Activated naive CD4-positive, alpha-beta T cell treated with anti-CD3 and anti-CD28 coated beads, Interleukin-2, amount 10 ng/mL, durations not matched to agents 7 days and 5 days (primary cell): ENCODE measurements around the gene EIF5.

Experiments used
- CTCF ChIA-PET: fragments of 350-600 bp; sonication (Branson Sonifier 250); formaldehyde crosslinking; loops from one replicate; lab custom pipeline; 2021; ENCODE audit warnings: antibody characterized with exemption; lab: Charles Lee
- DNase-seq: peaks from one replicate; pipeline ENCODE4 v3.0.0-alpha.2; 2020
- H3K27ac Mint-ChIP-seq: one replicate; pipeline ENCODE4 v1.8.0; 2021; ENCODE audit warnings: mild to moderate bottlenecking, moderate library complexity, mixed read lengths
- H3K27me3 Mint-ChIP-seq: one replicate; pipeline ENCODE4 v1.8.0; 2021; ENCODE audit warnings: mild to moderate bottlenecking, mixed read lengths
- H3K36me3 Mint-ChIP-seq: one replicate; pipeline ENCODE4 v1.8.0; 2021; ENCODE audit warnings: mixed read lengths
- H3K4me1 Mint-ChIP-seq: one replicate; pipeline ENCODE4 v1.8.0; 2021; ENCODE audit warnings: mixed read lengths
- H3K4me3 Mint-ChIP-seq: one replicate; pipeline ENCODE4 v1.8.0; 2021; ENCODE audit warnings: mild to moderate bottlenecking, moderate library complexity, mixed read lengths
- H3K9me3 Mint-ChIP-seq: one replicate; pipeline ENCODE4 v1.8.0; 2021; ENCODE audit warnings: mixed read lengths

EIF5 gene

DNA sequence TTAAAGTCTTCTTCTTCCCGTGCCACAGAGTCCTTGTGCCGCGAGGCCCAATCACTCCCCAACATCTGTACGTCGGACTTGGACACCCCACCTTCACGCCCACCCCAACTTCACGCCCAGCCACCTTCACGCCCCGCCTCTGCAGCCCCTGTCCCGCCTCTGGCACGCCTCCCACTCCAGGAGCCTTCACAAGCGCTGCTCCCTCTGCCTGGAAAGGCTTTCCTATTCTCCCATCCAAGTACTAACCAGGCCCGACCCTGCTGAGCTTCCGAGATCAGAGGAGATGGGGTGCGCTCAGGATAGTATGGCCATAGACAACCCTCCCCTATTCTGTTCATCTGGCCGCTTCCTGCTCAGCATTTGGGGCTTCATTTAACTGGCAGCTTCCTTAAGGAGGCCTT, 17.3 kb upstream of the EIF5 start:
- no peak for DNase-seq
- CTCF ChIA-PET, result no interaction called here
- Mint-ChIP-seq H3K9me3 (no peaks in the 10 kb centered on the region), H3K36me3 (no peaks in the 10 kb centered on the region), H3K27ac (no peak overlapping the region), H3K27me3 (peaks cover 49% of the 10 kb centered on the region), H3K4me3 (no peak overlapping the region), H3K4me1 (no peaks in the 10 kb centered on the region)

DNA sequence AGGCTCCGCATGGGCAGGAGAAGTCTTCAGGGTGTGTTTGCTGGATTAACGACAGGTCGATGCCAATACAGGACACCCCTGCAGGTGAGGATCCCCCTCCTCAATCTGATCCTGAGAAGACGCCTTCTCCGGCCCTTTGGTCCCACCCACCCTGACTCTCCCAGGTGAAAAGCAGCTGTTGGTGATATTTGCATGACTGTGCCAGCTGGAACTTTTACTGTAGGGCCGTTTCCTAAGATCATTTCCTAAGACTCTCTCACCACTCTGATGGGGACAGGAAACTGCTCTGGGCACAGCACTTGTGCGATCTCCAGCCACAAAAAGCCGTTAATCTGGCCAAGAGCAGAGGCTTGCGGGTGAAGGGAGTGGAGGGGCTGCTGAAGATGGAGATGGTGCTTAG, 16.8 kb upstream of the EIF5 start:
- Mint-ChIP-seq H3K9me3 (no peaks in the 10 kb centered on the region), H3K36me3 (no peaks in the 10 kb centered on the region), H3K27ac (no peak overlapping the region), H3K4me3 (no peak overlapping the region), H3K4me1 (no peaks in the 10 kb centered on the region), H3K27me3 (peaks cover 44% of the 10 kb centered on the region)
- CTCF ChIA-PET, result no interaction called here
- DNase-seq, result no peak

DNA sequence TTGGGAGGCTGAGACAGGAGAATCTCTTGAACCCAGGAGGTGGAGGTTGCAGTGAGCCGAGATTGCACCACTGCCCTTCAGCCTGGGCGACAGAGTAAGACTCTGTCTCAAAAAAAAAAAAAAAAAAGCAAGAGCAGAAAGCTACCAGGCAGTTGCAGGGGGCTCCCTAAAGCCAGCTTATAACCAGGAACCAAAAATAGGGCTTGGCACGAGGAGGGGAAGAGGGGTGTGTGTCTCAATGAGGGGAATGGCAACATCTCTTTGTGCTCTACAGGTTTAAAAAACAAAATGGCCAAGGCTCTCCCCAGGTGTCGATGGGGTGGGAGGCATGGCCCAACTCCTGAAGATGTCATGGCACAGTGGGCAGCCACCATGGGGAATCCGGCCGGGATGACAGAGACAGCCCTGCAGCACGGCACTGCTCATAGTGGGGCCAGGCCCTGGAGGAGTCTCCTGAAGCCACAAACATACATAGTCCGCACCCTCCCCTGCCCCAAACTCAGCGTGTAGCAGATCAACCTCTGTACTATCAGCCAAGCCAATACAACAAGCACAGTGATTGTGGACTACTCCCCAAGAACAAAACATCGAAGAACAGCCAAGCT, 16.0 kb upstream of the EIF5 start:
- DNase-seq, result no peak
- CTCF ChIA-PET, result no interaction called here
- H3K27ac Mint-ChIP-seq, result no peak overlapping the region
- H3K4me1 Mint-ChIP-seq, result no peaks in the 10 kb centered on the region
- H3K9me3 Mint-ChIP-seq, result no peaks in the 10 kb centered on the region
- H3K27me3 Mint-ChIP-seq, result peaks cover 44% of the 10 kb centered on the region
- no peak overlapping the region for H3K4me3 Mint-ChIP-seq
- H3K36me3 Mint-ChIP-seq, result no peaks in the 10 kb centered on the region

DNA sequence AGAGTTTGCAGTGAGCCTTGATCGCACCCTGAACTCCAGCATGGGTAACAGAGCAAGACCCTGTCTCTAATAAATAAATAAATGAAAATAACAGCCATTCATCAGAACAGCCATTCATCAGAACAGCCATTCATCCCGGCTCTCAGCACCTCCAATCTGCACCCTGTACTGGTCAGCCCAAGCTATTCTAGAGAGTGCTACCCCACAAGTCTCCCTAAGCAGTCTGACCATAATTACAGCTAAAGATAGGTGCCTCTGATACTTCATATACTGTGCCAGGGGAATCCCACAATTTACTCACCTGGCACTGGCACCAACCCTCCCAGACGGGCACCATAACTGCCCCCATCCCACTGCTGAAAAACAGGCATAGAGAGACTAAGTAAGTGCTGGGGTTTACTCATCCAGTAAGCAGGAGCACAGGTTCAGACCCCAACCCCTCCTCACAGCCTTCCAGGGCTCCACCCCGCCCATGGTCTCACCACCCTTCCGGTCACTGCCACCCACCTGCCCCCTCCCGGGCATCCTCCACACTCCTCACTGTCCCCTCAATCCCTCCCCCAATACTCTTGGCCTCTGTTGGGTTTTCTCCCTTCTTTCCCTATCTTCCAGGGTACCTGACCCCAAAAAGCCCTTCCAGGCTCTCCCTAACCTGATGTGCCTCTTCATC, 15.2 kb upstream of the EIF5 start:
- CTCF ChIA-PET, result interaction anchor here (0.5 kb wide), 1 partner anchor 1239 kb away, joined by 3 read pairs; no protein-coding TSS in a partner anchor
- Mint-ChIP-seq H3K36me3 (no peaks in the 10 kb centered on the region), H3K27ac (no peak overlapping the region), H3K9me3 (no peaks in the 10 kb centered on the region), H3K4me1 (no peaks in the 10 kb centered on the region), H3K4me3 (no peak overlapping the region), H3K27me3 (peaks cover 44% of the 10 kb centered on the region)
- no peak for DNase-seq

DNA sequence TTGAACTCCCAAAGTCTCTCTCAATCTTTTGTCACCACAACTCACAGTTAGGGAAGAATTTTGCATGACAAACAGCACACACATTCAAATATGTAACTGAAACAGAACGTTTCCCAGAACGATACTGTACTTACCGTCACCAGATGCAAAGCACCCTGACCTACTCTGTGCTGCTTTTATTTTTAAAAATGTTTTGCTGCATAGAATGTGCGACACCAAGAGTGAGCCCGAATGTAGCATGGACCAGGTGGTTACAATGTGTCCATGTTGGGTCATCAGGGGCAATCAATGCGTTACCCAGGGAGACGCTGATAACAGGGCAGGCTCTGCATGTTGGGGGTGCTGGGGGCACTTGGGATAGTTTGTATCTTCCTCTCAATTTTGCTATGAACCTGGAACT, 14.6 kb upstream of the EIF5 start:
- Mint-ChIP-seq H3K36me3 (no peaks in the 10 kb centered on the region), H3K9me3 (no peaks in the 10 kb centered on the region), H3K27ac (no peak overlapping the region), H3K27me3 (peaks cover 44% of the 10 kb centered on the region), H3K4me1 (no peaks in the 10 kb centered on the region), H3K4me3 (no peak overlapping the region)
- CTCF ChIA-PET, result interaction anchor here (0.5 kb wide), 1 partner anchor 1238 kb away, joined by 3 read pairs; no protein-coding TSS in a partner anchor
- no peak for DNase-seq

DNA sequence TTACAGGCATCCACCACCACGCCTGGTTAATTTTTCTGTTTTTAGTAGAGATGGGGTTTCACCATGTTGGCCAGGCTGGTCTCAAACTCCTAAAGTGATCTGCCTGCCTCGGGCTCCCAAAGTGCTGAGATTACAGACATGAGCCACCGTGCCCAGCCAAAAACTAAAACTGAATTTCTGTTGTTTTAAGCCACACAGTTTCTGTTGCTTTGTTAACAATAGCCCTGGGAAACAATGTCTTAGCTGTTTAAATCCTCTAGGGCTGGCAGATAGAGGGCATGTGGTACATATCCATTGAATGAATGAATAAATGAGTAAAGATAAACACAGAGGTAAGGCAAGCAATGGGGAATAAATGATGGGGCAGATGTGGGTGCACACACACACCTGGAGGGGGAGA, 8.0 kb upstream of the EIF5 start:
- CTCF ChIA-PET, result no interaction called here
- Mint-ChIP-seq H3K9me3 (no peaks in the 10 kb centered on the region), H3K4me3 (no peak overlapping the region), H3K4me1 (no peaks in the 10 kb centered on the region), H3K27me3 (peaks cover 19% of the 10 kb centered on the region), H3K27ac (no peak overlapping the region), H3K36me3 (no peaks in the 10 kb centered on the region)
- no peak for DNase-seq

DNA sequence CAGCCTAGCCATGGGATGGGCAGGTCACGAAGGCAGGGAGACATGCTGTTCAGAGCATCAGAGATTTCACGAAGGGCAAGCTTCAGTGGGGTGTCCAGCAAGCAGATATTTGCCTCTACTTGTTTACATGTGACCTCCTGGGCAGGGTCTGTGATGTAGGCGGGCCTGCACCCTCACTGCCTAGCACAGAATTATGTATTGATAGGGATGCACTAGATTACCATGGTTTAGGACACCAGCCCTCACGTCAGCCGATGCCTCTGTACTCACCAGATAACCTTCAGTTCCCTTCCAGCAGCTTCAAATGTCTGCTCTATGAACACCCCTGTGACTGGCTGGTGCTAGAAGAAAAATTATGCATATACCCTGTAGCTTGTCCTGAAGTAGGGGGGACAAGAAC, 5.1 kb upstream of the EIF5 start:
- Mint-ChIP-seq H3K4me3 (no peak overlapping the region), H3K9me3 (no peaks in the 10 kb centered on the region), H3K4me1 (peaks cover 7% of the 10 kb centered on the region), H3K27ac (no peak overlapping the region), H3K27me3 (peaks cover 22% of the 10 kb centered on the region), H3K36me3 (peaks cover under 1% of the 10 kb centered on the region)
- no peak for DNase-seq
- CTCF ChIA-PET, result interaction anchor here (1.5 kb wide), 1 partner anchor 62 kb away, joined by 4 read pairs; no protein-coding TSS in a partner anchor

DNA sequence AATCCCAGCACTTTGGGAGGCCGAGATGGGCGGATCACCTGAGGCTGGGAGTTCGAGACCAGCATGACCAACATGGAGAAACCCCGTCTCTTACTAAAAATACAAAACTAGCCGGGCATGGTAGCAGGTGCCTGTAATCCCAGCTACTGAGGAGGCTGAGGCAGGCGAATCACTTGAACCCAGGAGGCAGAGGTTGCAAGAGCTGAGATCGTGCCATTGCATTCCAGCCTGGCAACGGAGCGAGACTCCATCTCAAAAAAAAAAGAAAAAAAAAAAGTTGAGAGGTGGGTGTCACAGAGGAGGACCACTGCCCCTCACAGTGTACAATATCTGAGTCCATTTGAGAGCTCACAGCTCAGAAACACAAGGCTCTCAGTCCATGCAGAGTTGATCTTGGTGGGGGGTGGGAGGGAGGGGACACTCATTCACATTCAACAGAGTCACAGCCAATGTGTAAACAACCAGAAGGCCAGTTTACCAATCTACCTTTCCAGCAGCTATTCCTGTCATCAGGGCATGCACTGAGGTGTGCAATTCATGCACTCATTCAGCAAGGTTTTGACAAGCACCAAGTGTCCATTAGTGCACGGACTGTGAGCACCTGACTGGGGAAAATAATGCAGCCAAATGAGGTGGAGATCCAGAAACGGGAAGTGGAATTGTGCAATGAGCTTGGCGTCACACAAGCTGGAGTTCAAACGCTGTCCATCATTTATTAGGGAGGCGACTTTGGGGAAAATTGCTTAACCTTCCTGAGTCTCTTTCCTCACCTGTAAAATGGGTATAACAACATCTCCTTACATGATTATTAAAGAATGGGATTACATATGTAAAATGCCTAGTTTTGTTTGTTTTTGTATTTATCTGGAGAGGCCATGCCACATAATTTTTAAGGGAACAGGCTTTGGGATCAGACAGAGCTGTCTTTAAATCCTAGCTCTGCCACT, 4.4 kb upstream of the EIF5 start:
- Mint-ChIP-seq H3K27ac (no peak overlapping the region), H3K27me3 (peaks cover 24% of the 10 kb centered on the region), H3K4me1 (peaks cover 7% of the 10 kb centered on the region), H3K4me3 (no peak overlapping the region), H3K36me3 (peaks cover 2% of the 10 kb centered on the region), H3K9me3 (no peaks in the 10 kb centered on the region)
- CTCF ChIA-PET, result interaction anchor here (1.5 kb wide), 1 partner anchor 61 kb away, joined by 4 read pairs; no protein-coding TSS in a partner anchor
- DNase-seq, result no peak

DNA sequence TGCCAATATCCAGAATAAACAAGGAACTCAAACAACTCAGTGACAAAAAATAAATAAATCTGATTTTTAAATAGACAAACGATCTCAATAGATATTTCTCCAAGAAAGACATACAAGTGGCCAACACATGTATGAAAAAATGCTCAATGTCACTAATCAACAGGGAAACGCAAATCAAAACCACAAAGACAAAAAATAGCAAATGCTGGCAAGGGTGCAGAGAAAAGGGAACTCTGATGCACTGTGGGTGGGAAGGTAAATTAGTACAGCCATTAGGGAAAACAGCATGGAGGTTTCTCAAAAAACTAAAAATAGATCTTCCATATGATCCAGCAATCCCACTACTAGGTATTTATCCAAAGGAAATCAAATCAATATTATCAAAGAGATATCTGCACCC, 3.5 kb upstream of the EIF5 start:
- peak overlapping the region; percentile 29 for H3K27ac Mint-ChIP-seq
- peaks cover 10% of the 10 kb centered on the region for H3K4me1 Mint-ChIP-seq
- peaks cover 8% of the 10 kb centered on the region for H3K36me3 Mint-ChIP-seq
- no peaks in the 10 kb centered on the region for H3K9me3 Mint-ChIP-seq
- peaks cover 24% of the 10 kb centered on the region for H3K27me3 Mint-ChIP-seq
- CTCF ChIA-PET, result interaction anchor here (1.5 kb wide), 1 partner anchor 60 kb away, joined by 4 read pairs; no protein-coding TSS in a partner anchor
- H3K4me3 Mint-ChIP-seq, result no peak overlapping the region
- DNase-seq, result no peak

DNA sequence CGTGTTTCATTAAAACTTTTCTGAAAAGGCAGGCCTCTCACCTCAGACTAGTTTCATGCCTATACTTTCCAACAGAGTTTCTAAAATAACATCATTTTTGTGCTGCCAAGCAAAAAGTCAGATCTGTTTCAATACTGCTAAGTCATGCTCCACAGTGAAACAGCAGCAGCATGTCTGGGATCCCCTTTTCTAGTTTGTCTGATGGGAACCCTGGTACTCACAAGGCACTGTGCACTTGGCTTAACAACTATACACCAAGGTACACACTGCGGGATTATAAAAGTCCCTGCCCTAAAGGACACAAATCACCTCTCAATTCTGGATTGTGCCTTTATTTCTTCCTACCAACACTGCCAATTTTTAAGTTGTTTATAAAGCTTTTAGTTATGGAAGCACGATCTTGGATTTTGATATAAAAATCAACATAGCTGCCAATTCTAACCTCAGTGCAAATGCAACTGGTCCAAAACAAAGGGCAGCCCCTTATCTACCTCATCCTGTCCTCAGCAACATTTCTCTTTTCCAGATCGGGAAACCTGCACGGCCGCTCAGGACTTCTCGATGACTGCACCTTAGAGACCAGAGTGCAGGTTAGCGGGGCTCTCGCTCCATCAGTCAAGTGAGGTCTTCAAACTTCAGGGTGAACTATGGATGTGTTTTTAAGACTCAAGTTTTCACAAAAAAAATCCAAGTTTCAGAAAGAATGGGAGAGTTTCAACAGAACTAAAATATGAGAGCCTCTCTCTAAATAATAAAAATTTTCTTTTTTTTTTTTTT, 1.7 kb upstream of the EIF5 start:
- H3K4me3 Mint-ChIP-seq, result peak overlapping the region; percentile 53
- CTCF ChIA-PET, result interaction anchor here (0.6 to 1.4 kb wide), 3 partner anchors 22 to 59 kb away, joined by 3 to 5 read pairs (median 3); no protein-coding TSS in a partner anchor
- H3K27me3 Mint-ChIP-seq, result peaks cover 19% of the 10 kb centered on the region
- H3K9me3 Mint-ChIP-seq, result no peaks in the 10 kb centered on the region
- H3K4me1 Mint-ChIP-seq, result peaks cover 28% of the 10 kb centered on the region
- H3K27ac Mint-ChIP-seq, result peak overlapping the region; percentile 55
- peaks cover 26% of the 10 kb centered on the region for H3K36me3 Mint-ChIP-seq
- DNase-seq, result no peak

DNA sequence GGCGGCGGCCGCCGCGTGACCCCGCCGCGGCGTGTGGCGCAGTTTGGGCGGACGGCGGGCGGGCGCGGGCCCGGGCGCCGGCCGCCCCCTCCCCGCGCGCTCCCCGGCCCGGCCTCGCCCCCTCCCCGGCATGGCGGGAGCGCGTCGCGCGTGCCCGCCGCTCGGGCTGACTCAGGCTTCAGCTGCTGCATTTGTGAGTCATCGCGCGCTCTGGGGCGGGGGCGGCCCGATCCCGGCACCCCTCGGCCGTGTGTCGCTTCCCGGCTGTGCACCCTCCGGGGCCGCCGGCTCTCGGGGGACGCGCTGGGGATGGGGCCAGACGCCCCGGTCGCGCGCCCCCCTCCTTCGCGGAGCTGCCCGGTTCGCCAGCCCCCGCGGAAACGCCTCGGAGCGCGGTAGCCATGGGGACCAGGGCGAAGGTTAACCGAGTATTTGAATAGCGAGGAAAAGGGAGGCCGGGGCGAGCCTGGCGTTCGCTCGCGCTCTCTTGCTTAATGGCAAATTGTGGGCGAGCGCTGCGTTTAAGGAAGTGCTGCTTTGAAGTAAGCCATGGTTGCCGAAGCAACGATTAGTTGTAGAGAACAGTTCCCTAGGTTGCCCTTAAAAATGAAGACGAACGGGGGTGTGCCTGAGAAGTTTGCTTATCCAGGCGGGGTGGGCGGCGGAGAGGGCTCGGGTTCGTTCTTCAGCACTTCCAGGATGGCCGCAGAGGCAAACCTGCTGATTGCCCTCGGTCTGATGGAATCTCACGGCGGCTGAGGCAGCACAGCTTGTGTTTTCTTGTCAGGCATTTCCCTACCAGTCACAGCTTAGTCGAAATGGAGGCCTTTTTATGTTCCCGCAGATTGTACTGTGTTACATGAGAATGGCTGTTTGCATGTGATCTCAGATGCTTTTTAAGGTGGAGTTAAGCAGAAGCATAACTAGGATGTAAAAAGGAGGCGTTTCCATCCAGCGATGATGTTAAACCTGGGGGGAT, 896 bp downstream of the EIF5 start:
- Mint-ChIP-seq H3K4me3 (peak overlapping the region; percentile 96), H3K36me3 (peaks cover 52% of the 10 kb centered on the region), H3K9me3 (no peaks in the 10 kb centered on the region), H3K27ac (peak overlapping the region; percentile 90), H3K27me3 (peaks cover 5% of the 10 kb centered on the region), H3K4me1 (peaks cover 42% of the 10 kb centered on the region)
- CTCF ChIA-PET, result interaction anchor here (1.6 to 3.0 kb wide), 3 partner anchors 19 to 56 kb away, joined by 4 to 9 read pairs (median 6); no protein-coding TSS in a partner anchor
- peak; percentile 71 for DNase-seq

DNA sequence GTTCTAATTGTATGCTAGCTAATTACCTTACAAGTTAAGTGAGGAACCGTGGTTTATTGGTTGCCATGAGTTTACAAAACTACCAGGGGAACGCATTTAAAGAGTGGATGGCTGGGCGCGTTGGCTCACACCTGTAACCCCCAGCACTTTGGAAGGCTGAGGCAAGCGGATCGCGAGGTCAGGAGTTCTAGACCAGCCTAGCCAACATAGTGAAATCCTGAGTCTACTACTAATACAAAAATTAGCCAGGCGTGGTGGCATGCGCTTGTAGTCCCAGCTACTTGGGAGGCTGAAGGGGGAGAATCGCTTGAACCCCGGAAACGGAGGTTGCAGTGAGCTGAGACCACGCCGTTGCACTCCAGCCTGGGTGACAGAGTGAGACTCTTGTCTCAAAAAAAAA, 2.2 kb downstream of the EIF5 start:
- DNase-seq, result no peak
- H3K27me3 Mint-ChIP-seq, result peaks cover 5% of the 10 kb centered on the region
- H3K36me3 Mint-ChIP-seq, result peaks cover 64% of the 10 kb centered on the region
- H3K9me3 Mint-ChIP-seq, result no peaks in the 10 kb centered on the region
- peak overlapping the region; percentile 84 for H3K27ac Mint-ChIP-seq
- peak overlapping the region; percentile 96 for H3K4me3 Mint-ChIP-seq
- H3K4me1 Mint-ChIP-seq, result peaks cover 46% of the 10 kb centered on the region
- CTCF ChIA-PET, result interaction anchor here (0.6 to 3.0 kb wide), 4 partner anchors 18 to 551 kb away, joined by 4 to 9 read pairs (median 6); no protein-coding TSS in a partner anchor
